M059J (cell line): Measurements from ENCODE around the gene CTBP2. TPM values are rescaled to one million over a fixed set of nuclear protein-coding genes. Genes with fewer than 3 reads are reported as not detected.
A peak's percentile ranks its signal among the peaks of the same experiment; 100 is the strongest.

Experiments used
- DNase-seq: peaks from one replicate; pipeline ENCODE4 v3.0.0-alpha.2; 2012; ENCODE audit warnings: low read depth
- total RNA-seq: library from RNA; depleted of rRNA; stranded (reverse); fragments of >200 nt; shearing (Covaris generic); gene quantifications from 2 replicates; pipeline ENCODE4 v1.2.3, GENCODE V29; 2014; rRNA removed

The CTBP2 gene
- total RNA-seq = 41.3 and 55.5 TPM in 2 replicates

DNA sequence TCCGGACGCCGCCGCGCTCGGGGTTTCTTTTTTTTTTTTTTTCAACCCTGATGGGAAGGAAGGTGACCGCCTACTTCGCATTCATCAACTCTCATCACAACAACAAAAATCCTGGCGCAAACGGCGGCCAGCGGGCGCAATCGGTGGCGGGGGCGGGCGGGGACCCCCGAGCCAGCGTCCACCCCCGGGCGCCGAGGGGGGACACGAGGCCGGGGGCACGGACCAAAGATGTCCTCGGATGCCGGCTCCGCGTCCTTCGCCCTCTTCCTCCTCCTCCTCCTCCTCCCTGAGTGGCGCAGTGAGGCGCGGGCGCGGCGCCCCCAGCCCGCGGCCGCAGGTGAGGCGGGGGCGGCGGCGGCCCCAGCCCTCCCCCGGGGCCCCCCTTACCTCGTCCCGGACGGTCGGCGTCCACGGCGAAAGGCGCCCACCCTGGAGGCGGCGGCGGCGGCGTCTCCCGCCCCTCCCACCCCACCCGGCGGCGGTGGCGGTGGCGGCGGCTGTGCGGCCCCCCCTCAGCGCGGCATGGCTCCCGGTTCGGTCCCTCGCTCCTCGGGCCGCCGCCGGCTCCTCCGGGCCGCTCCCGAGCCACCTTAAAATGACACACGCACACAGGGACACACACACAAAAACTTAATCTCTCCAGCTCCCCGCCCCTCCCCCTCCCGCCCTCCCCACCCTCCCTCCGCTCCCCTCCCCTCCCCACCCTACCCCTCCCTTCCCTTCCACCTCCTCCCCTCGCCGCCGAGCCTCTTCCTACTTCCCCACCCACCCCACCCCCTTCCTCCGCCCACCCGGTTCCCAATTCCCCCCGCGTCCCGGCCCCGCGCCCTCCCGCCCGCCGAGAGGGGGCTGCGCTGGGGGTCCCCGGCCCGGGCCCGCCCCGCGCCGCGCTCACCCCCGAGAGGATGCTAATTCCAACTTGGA, at the start of gene CTBP2:
TSS of gene CTBP2 (minus strand) at position 632 of the 924 bp plus-strand sequence.
- DNase-seq = peak; percentile 48

DNA sequence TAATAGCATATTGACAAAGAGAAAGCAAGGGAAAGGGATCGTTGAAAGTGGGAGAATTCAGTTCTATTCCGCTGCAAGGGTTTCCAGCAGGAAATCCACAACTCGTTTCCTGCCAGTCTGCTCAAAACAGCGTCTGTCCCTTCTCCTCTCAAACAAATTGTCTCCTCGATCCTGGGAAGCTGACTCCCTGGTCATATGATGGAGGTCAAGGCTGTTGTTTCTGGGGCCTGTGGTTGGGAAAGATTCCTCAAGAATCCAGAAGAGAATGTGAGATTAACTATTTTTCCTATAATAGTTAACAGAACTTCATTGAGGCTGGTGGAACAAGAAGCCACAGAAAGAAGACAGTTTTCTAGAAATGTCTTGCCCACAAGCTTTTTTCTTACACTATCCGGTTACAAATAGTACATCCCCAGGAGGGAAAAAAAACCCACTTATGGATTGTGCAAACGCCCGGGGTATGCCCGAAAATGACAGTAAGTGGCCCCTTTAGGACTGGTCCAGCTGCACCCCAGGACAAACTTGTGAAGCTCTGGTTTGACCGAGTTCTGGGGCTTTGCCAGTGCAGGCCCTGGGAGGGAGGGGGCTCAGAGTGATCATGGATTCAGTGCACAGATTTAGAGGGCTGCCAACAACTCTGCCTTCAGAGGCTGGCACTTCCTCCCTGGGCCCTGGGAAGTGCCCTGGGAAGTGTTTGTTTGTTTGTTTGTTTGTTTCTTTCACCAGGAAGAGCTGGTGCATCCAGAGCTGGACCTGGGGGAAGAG, 49.4 kb upstream of the CTBP2 start:
- DNase-seq = no peak

DNA sequence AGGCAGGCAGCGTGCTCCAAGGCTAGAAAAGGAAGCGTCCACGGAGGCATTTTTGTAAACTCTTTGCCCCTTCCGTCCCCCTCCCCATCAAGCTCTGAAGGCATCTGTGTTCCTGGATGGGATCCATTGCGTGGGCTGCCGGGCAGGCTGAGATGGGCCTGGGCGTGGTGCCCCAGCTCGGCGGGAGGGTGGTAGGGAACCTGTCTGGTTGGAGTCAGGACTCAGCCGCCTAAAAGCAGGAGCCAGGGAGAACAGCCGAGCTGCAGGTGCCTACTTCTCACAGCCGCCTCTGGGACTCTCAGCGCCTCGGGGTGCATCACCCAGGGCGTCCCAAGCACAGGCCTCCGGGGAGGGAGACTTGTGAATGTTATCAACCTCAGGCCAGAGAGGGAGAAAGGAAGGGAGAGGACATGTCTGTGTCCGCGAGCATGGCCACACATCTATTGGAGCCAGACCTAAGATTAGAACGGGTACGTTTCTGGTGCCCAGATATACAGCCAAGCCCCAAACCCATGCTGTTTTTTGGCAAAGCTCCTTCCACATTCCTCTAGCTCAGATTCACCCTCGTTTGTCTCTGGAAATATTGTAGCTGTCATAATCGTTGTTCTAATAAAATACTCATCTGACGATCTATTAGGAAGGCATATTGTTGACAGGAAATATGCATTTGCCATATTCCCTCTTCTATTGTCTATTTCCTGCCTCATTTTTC, 48.6 kb upstream of the CTBP2 start:
- no peak for DNase-seq

DNA sequence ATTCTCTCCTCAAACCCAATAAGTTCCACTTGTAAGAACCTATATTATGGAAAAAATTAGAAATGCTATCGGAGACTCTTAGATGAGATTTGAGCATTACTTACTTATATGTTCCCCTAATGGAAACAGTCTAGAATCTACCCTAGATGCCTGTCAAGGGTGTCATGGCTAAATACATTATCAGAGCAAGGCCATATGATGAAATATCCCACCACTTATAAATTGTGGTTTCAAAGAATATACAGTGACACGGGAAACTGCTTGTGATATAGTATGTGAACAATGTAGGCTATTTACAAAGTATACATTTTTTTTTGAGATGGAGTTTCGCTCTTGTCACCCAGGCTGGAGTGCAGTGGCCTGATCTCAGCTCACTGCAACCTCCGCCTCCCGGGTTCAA, 46.3 kb upstream of the CTBP2 start:
- DNase-seq = no peak

DNA sequence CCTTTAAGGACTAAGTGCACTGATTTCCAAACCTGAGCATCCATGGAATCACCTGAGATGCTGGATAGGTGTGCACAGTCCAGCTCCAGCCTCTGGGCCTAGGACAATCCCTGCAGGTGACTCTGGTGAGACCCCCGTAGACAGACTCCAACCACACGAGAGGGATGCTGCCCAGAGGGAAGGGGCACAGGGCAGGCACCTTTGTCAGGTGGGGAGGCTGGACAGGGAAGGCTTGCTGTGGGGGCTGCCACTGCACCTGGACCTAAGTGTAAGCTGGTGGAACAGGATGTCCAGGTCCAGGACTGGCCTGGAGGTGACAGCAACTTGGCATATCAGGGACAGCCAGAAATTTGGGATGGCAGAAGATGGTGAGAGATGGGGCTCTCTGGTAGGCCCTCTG, 45.1 kb upstream of the CTBP2 start:
- DNase-seq = no peak

DNA sequence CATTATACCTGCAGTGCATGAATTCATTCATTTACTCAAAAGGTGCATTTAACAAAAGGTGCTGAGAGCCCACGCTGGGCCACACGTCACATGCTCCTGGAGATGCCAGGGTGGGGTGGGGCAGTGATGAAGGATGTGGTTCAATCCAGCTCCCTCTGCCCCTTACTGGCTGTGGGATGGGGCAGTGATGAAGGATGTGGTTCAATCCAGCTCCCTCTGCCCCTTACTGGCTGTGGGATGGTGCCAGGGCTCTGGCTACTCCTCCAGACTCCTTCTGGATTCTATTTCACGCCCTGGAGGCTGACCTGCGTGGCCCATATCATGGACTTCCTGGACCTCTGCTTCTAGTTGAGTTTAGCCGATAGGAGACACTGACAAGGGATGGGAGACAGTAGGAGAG, 44.0 kb upstream of the CTBP2 start:
- DNase-seq = no peak

DNA sequence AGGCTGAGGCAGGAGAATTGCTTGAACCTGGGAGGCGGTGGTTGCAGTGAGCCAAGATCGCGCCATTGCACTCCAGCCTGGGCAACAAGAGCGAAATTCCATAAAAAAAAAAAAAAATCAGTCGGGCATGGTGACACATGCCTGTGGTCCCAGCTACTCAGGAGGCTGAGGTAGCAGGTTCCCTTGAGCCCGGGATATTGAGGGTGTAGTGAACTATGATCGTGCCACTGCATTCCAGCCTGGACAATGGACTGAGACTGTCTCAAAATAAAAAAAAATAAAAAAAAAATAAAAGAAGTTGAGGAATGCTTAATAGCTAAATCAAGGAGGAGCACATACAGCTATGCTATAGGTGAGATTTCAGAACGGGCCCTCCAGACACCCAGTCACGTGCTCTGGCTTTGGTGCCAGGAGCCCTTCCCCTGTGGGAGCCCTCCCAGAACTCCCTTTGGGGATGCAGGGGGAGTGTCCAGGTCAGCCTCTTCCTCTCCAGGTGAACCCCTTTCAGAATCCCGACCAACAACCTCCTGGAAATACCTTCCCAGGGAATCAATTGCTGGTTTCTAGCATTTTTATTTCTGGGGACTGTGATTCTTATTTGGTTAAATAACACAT, 42.9 kb upstream of the CTBP2 start:
- DNase-seq = no peak

DNA sequence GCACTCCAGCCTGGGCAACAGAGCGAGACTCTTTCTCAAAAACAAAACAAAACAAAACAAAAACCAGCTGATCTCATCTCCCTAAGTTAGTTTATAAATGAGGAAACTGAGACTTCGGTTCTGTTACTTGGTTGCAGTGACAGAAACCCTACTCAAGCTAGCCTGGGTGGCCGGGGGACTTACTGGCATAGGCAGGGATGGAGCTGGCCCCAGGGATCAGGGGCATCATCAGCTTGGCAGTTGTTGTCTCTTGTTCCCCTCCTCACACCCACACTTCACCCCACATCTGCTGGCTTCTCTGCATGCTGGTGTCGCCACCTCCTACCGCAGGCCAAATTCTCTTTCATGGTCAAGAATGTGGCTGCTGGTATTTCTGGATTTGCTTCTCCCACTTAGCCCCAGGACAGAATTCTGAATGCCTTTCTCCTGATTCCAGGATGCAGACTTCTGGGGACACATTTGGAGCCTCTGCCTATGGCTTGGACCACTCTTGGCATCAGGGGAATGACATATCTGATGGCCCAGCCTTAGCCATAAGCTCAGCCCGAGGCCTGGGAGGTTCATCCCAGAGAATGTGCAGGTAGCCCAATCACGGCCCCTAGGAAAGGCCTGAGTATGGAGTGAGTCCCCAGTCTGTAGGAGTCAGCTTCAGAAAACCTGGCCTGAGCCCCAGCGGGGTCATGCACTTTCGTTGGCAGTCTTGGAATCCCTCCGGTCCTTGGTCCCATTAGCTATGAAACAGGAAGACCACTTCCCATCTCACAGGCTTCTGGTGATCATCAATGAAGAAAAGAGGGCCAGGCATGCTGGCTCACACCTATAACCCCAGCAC, 41.6 kb upstream of the CTBP2 start:
- DNase-seq = no peak

DNA sequence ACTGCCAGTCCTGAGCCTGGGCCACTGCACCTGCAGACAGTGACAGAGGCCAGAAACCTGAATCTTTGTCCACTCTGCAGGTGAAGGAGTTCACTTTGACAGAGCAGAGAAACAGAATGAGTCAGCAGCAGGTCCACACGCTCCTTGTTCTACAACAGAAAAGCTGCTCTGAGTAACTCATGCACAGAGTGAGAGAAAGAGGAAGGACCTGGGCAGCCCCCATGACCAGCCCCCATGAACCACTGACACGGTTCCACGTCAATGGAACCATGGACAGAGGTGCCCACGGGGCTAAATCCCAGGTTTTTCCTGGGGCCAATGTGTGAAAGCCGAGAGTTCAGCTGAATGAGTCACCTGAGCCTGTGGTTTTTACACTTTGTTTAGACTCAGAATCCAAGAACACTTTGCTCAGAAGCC, 40.8 kb upstream of the CTBP2 start:
- DNase-seq = peak; percentile 84

DNA sequence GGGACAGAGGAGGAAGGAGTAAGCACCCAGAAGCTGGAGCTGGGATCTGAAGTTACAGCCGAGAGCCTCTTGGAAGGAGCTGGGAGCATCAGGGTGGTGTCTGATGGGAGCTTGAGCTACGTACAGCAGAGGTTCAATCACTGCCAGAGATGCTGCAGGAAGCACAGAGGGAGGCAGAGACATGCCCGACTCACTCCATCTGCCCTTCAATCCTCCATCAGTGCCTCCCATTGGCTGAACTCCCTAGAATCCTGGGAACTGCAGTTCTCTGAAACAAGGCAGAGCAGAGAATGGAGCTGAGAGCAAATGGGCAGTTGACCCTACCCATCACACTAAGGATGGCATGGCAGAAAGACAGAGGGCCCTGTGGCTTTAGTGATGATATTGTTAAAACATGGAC, 40.0 kb upstream of the CTBP2 start:
- DNase-seq = no peak

DNA sequence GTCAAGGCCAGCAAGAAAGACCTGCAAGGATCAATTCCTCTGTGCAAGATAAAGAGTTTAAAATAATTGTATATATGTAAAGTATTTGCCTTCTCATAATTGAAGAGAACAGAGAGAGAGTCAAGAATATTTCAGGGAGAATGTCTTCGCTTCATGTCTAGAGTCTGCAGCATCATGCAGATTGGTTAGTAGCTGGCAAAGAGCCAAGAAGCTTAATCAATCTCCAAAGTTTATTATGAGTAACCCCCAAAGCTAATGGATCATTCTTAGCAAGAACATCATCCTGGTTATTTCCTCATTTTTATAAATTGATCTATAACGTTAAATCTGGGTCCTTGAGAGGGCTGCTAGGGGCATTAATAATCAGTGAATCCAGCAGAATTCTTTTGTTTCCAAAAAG, 38.9 kb upstream of the CTBP2 start:
- no peak for DNase-seq

DNA sequence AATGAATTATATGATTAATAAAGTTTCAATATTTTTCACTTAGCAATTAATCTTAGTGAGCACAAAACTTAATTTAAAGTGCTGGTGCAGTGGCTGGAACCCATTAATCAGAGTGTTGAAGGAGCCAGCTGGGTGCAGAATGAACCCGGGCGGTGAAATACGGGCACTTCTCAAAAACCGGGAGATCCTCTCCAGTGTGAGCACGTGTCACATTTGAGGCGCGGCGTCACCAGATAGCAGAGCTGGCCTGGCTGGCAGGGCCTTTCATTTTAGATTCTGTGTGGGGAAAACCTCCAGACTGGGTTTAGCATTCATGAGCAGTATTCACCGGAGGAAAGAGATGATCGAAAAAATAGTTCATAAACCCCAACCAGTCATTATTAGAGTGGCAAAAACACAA, 34.5 kb upstream of the CTBP2 start:
- no peak for DNase-seq

DNA sequence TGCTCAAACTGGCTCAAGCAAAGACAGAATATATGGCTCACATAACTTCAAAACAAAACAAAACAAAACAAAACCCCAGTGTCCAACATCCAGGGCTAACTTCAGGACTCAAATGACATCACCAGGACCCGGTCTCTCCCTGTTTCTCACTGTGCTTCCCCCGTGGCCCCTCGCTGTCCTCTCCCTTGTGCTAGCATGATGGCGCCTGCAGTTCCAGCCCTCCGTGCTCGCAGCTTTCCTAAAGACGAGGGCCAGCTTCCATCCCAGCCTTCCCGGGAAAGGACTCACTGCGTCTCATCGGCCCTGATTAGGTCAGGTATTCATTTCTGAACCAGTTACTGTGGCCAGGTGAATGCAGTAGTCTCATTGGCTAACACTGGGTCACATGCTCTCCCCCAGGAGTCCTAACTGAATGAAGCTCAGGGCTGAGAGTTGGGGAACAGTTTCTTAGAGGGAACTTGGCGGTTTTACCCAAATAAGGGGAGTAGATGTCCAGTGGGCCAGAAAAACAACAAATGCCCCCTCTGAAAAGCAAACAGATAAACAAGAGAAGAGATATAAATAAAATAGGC, 33.0 kb upstream of the CTBP2 start:
- DNase-seq = no peak

DNA sequence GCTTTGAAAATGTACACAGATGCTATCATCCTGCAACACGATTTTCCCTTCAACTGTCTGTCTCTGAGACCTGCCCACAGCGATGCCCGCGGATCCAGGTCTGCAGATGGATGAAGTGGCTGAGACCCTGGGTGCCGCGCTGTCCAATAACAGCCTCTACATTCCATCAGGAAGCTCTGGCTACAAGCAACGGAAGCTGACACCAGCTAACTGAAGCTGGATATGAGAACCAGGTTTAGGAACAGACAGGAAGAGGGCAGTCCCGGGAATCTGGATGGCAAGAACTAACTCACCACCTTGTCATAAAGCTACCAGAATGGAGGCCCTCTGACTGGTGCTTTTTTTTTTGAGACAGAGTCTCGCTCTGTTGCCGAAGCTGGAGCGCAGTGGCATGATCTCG, 32.3 kb upstream of the CTBP2 start:
- no peak for DNase-seq

DNA sequence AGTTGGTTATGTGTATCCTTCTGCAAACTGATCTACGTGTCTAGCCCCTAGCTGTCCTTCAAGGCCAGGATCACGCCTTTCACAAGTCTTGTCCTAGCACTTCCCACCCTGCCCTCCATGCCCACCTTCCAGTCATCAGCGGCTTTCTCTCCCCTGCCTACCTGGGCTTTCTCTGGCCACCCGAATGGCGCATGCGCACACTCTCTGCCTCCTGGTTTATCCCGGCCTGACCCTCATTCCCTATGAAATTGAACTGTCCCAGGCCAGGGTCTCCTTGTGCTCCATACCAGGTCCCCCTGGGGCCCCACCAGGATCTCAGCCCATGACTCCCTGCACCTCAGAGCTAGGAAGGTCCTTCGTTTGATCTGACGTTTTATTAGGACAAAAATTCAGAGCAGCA, 31.6 kb upstream of the CTBP2 start:
- no peak for DNase-seq

DNA sequence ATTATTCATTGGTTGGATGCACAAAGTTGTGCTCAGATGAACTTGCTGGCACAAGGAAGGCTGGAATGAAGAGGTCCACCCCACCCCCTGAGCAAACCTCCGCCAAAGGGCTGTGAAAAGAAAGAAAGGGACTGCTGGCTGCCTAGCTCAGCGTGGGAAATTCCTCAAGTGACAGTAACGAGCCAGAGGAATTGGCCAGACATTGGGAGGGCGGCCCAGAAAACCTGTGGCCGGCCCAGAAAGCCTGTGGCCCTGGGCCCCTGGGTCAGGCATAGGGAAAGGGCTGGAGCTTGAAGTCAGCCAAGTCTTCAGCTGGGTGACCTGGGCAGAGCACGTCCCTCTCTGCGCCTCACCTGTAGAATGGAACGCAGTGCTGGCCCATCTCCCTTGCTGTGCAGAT, 30.6 kb upstream of the CTBP2 start:
- no peak for DNase-seq

DNA sequence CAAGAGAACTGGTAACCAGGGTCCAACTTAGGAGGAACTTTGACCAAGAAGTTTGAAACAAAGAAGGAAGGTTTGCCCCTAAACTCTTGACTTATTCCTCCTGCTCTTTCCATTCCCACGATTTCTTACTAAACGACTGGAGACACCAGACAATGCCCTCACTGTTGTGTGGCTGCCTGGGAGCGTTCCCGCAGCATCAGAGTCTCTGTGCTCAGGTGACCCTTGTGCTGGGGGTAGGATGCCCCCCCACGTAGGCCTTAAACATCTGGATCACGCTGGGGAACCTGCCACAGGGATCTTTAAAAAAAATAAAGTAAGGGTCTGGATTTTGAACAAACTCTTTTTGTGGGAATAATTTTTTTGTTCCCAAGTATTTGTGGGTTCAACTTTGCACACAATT, 30.1 kb upstream of the CTBP2 start:
- DNase-seq = no peak

DNA sequence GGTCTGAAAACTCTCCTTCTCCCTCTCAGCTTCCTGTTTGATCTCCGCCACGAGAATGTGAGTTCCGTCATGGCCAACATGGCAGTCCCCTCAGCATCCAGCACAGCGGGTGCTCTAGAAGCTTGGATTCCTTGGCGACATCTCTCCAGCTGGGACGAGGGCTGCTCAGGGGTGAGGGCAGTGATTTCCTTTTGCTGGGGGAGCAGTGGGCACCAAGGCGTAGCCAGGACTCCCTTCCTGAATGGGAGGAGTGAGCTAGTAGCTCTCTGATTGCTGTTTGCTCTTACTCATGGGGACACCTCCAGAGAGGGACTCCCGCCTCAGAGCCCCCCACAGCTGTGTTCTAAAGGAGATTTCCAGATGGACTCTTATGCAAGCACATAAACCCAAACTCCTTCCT, 28.8 kb upstream of the CTBP2 start:
- DNase-seq = no peak

DNA sequence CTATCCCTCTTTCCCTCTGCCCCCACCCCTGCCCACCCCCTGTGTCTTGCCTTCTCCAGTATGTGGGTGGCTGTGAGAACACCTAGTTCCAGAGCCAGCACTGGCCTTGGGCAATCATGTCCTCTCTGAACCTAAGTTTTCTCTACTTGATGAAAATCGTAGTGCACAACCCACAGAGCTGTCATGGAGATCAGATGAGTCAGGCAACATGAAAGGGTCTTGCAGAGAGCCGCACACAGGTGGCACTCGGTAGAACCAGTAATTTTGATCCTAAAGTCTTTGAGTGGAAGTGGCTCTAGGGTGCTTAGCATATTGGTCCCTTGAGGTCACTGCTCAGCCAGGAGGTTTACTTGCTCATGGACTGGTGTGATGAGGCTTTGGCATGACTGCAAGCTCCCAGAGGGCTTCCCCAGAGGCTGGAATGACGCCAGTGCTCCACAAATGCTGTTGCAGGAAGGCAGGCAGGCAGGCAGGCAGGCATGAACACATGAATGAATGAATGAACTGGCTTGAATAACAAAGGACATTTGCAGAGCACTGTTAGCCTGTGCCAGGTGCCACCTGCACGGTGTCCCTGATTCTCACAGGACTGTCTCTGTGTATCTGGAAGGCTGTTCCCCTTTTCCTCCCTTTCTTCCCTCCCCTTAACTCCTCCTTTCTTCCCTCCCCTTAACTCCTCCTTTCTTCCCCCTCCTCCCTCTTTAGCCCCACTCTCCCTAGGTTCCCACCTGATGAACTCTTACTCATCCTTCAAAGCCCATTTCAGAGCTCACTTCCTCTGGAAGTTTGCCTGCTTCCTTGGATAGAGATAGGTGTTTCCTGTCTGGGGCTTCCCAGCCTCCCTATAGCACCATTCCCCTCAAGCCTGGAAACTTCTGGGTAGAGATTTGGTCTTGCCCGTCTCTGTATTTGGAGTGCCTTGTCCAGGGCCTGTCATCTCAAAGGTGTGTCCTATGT, 27.2 kb upstream of the CTBP2 start:
- no peak for DNase-seq
